OCI-LY1 (cell line): ENCODE results near the gene PTX4.

Source experiments
- H2AFZ ChIP-seq: fragments of 200-600 bp; sonication (generic), shearing (Covaris generic); 2 replicates; pipeline ENCODE4 v1.6.0; 2014; ENCODE audit warnings: antibody characterized with exemption, mild to moderate bottlenecking, low read length
- H3F3A ChIP-seq: fragments of 200-600 bp; sonication (generic), shearing (Covaris generic); 2 replicates; pipeline ENCODE4 v1.6.0; 2014; ENCODE audit warnings: mild to moderate bottlenecking, antibody characterized with exemption, low read length, moderate library complexity; ENCODE audit not compliant: insufficient read depth
- H3K27ac ChIP-seq: fragments of 200-600 bp; sonication (generic); 2 replicates; pipeline ENCODE4 v1.5.1; 2014; ENCODE audit warnings: low read length, mixed run types, mild to moderate bottlenecking, low read depth; ENCODE audit not compliant: poor library complexity, severe bottlenecking
- H3K27me3 ChIP-seq: fragments of 200-600 bp; sonication (generic); 2 replicates; pipeline ENCODE4 v1.6.0; 2014; ENCODE audit warnings: antibody characterized with exemption, mild to moderate bottlenecking, low read length, moderate library complexity; ENCODE audit not compliant: insufficient read depth
- H3K36me3 ChIP-seq: fragments of 200-600 bp; sonication (generic); 2 replicates; pipeline ENCODE4 v1.6.1; 2014; ENCODE audit warnings: mild to moderate bottlenecking, antibody characterized with exemption, low read length, moderate library complexity, mixed read lengths; ENCODE audit not compliant: insufficient read depth
- H3K4me1 ChIP-seq: fragments of 200-600 bp; sonication (generic); 2 replicates; pipeline ENCODE4 v1.5.1; 2014; ENCODE audit warnings: mild to moderate bottlenecking, low read length, moderate library complexity; ENCODE audit not compliant: insufficient read depth, severe bottlenecking
- H3K4me2 ChIP-seq: fragments of 200-600 bp; sonication (generic), shearing (Covaris generic); 2 replicates; pipeline ENCODE4 v1.6.1; 2014; ENCODE audit warnings: low read length
- H3K4me3 ChIP-seq: fragments of 200-600 bp; sonication (generic); 2 replicates; pipeline ENCODE4 v1.5.1; 2014; ENCODE audit warnings: low read length, low read depth, mild to moderate bottlenecking, mixed read lengths; ENCODE audit not compliant: poor library complexity, severe bottlenecking
- H3K79me2 ChIP-seq: fragments of 200-600 bp; shearing (Covaris generic); 2 replicates; pipeline ENCODE4 v1.6.1; 2016; ENCODE audit warnings: mixed run types, low read length, mixed read lengths; ENCODE audit not compliant: insufficient read depth
- H3K9ac ChIP-seq: fragments of 200-600 bp; sonication (generic), shearing (Covaris generic); 2 replicates; pipeline ENCODE4 v1.6.1; 2014; ENCODE audit warnings: mild to moderate bottlenecking, low read length, mixed read lengths
- H3K9me2 ChIP-seq: fragments of 200-600 bp; sonication (generic), shearing (Covaris generic); 2 replicates; pipeline ENCODE4 v1.6.1; 2014; ENCODE audit warnings: low read depth, mild to moderate bottlenecking, low read length, mixed read lengths
- H3K9me3 ChIP-seq: fragments of 200-600 bp; shearing (Covaris generic); 2 replicates; pipeline ENCODE4 v1.6.1; 2014; ENCODE audit warnings: low read length, mixed read lengths
- H4K20me1 ChIP-seq: fragments of 200-600 bp; sonication (generic), shearing (Covaris generic); 2 replicates; pipeline ENCODE4 v1.6.0; 2016; ENCODE audit warnings: mild to moderate bottlenecking, low read length; ENCODE audit not compliant: insufficient read depth
- EZH2 ChIP-seq: fragments of 200-600 bp; sonication (generic), shearing (Covaris generic); IDR thresholded peaks from 2 replicates; pipeline ENCODE4 v1.8.0; 2017; ENCODE audit warnings: borderline replicate concordance, mixed run types, mild to moderate bottlenecking, antibody characterized with exemption, low read length, moderate library complexity, mixed read lengths
- TF ChIP-seq, protein P1 (sequence below): fragments of 200-600 bp; sonication (generic), shearing (Covaris generic); IDR thresholded peaks from 2 replicates; pipeline ENCODE4 v1.5.1; 2017; ENCODE audit warnings: mild to moderate bottlenecking, antibody characterized with exemption, low read length, moderate library complexity, mixed read lengths

Gene PTX4

DNA sequence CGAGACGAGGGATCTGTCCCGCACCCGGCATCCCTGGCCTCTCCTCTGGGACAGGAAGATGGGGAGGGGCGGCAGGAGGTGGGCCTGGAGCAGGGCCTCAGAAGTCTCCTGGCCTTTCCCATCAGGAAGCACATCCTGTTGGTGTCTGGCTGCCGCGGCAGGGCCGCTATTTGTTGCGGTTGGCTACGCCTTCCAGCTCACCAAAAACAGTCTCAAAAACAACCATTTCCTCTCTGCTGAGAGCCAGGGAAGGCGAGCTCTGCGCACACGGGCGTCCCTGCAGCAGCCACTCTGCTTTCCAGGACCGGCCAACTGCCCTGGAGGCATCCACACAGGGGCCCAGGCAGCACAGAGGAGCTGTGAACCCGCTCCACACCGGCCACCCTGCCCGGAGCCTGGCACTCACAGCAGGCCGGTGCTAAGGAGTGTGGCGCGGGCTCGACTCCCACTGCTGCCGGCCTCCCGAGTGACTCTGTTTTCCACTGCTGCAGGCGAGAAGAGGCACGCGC is 44.8 kb upstream of the PTX4 start, which contains the start of gene TMEM204:
TSS of gene TMEM204 (plus strand) at position 224 of the 509 bp plus-strand sequence. CDS start 610 bp downstream, outside the sequence.
- no peaks in the 10 kb centered on the region for H3K79me2 ChIP-seq
- H3K4me3 ChIP-seq, result no peak within 1 kb of the TSS
- TF ChIP-seq EZH2, result no peak
- TF ChIP-seq, protein P1, sequence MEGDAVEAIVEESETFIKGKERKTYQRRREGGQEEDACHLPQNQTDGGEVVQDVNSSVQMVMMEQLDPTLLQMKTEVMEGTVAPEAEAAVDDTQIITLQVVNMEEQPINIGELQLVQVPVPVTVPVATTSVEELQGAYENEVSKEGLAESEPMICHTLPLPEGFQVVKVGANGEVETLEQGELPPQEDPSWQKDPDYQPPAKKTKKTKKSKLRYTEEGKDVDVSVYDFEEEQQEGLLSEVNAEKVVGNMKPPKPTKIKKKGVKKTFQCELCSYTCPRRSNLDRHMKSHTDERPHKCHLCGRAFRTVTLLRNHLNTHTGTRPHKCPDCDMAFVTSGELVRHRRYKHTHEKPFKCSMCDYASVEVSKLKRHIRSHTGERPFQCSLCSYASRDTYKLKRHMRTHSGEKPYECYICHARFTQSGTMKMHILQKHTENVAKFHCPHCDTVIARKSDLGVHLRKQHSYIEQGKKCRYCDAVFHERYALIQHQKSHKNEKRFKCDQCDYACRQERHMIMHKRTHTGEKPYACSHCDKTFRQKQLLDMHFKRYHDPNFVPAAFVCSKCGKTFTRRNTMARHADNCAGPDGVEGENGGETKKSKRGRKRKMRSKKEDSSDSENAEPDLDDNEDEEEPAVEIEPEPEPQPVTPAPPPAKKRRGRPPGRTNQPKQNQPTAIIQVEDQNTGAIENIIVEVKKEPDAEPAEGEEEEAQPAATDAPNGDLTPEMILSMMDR, result no peak
- H3K27me3 ChIP-seq, result peaks cover 6% of the 10 kb centered on the region; the same call in 1 of the 2 replicates
- no peaks in the 10 kb centered on the region for H3K4me1 ChIP-seq
- H3K36me3 ChIP-seq, result no peaks in the 10 kb centered on the region
- H3K27ac ChIP-seq, result no peak within 1 kb of the TSS
- no peak within 1 kb of the TSS for H3K9ac ChIP-seq
- H3K9me3 ChIP-seq, result no peaks in the 10 kb centered on the region
- no peaks in the 10 kb centered on the region for H3F3A ChIP-seq
- H3K9me2 ChIP-seq, result no peaks in the 10 kb centered on the region
- H3K4me2 ChIP-seq, result no peak within 1 kb of the TSS
- H2AFZ ChIP-seq, result no peak within 1 kb of the TSS
- no peaks in the 10 kb centered on the region for H4K20me1 ChIP-seq

- H3K4me2 ChIP-seq, result no peak overlapping the region
- H3F3A ChIP-seq, result no peaks in the 10 kb centered on the region
- no peaks in the 10 kb centered on the region for H3K79me2 ChIP-seq
- no peak overlapping the region for H2AFZ ChIP-seq
- H3K36me3 ChIP-seq, result no peaks in the 10 kb centered on the region
- H3K9me3 ChIP-seq, result no peaks in the 10 kb centered on the region
- H3K4me3 ChIP-seq, result no peak overlapping the region
- H3K27ac ChIP-seq, result no peak overlapping the region
- H3K9me2 ChIP-seq, result no peaks in the 10 kb centered on the region
- H3K4me1 ChIP-seq, result no peaks in the 10 kb centered on the region
- H3K27me3 ChIP-seq, result peaks cover 4% of the 10 kb centered on the region; the same call in 1 of the 2 replicates
- no peak for TF ChIP-seq EZH2
- TF ChIP-seq, protein P1, result no peak
- no peaks in the 10 kb centered on the region for H4K20me1 ChIP-seq
- no peak overlapping the region for H3K9ac ChIP-seq
These were observed 44.0 kb upstream of the PTX4 start for GRCh38 chr16:1532771-1533170.

- no peak overlapping the region for H3K4me2 ChIP-seq
- no peaks in the 10 kb centered on the region for H3K79me2 ChIP-seq
- H3K9ac ChIP-seq, result no peak overlapping the region
- H3K9me2 ChIP-seq, result no peaks in the 10 kb centered on the region
- TF ChIP-seq EZH2, result no peak
- TF ChIP-seq, protein P1, result no peak
- H2AFZ ChIP-seq, result no peak overlapping the region
- no peaks in the 10 kb centered on the region for H4K20me1 ChIP-seq
- H3F3A ChIP-seq, result no peaks in the 10 kb centered on the region
- no peak overlapping the region for H3K4me3 ChIP-seq
- H3K36me3 ChIP-seq, result no peaks in the 10 kb centered on the region
- no peak overlapping the region for H3K27ac ChIP-seq
- H3K9me3 ChIP-seq, result no peaks in the 10 kb centered on the region
- no peaks in the 10 kb centered on the region for H3K4me1 ChIP-seq
- no peaks in the 10 kb centered on the region; the same call in 1 of the 2 replicates for H3K27me3 ChIP-seq
These were observed 43.5 kb upstream of the PTX4 start for GRCh38 chr16:1532081-1532760.
